K562 (cell line): ENCODE data around the gene RHOBTB3. TPM values are rescaled to one million over a fixed set of nuclear protein-coding genes. Genes with fewer than 3 reads are reported as not detected.

Experiments used
- CBX2 ChIP-seq: fragments of 200-600 bp; sonication (generic); IDR thresholded peaks from one replicate; pipeline ENCODE4 v1.6.1; 2012; ENCODE audit warnings: mild to moderate bottlenecking, low read length, inconsistent platforms; ENCODE audit not compliant: insufficient read depth, poor library complexity, severe bottlenecking
- CEBPB ChIP-seq: fragments of 450-650 bp; IDR thresholded peaks from 2 replicates; pipeline ENCODE4 v1.6.1; 2016; ENCODE audit warnings: missing genetic modification characterization, missing compliant biosample characterization
- CTCF ChIP-seq, 3 experiments: IDR thresholded peaks in 2 of 3; conservative IDR thresholded peaks in 1 of 3; 2 replicates each; pipeline ENCODE4 v1.5.1; 2011 to 2012; ENCODE audit warnings: low read length in 3 of 3, mild to moderate bottlenecking in 3 of 3, control low read depth in 2 of 3, improper control_type of control experiment in 1 of 3, inconsistent platforms in 1 of 3, low read depth in 1 of 3, mixed read lengths in 1 of 3, moderate library complexity in 1 of 3; ENCODE audit not compliant: insufficient read depth in 2 of 3
- HSF4 ChIP-seq: fragments of 250-450 bp; sonication (Bioruptor Pico); IDR thresholded peaks from 2 replicates; pipeline ENCODE4 v2.1.2; 2022; ENCODE audit warnings: mild to moderate bottlenecking, moderate library complexity, borderline replicate concordance
- ILK ChIP-seq: fragments of 450-650 bp; IDR thresholded peaks from 2 replicates; pipeline ENCODE4 v1.6.1; 2016; ENCODE audit warnings: missing genetic modification characterization, low read depth, mild to moderate bottlenecking, missing compliant biosample characterization, moderate library complexity, borderline replicate concordance
- KDM2B ChIP-seq: fragments of 250-450 bp; sonication (Bioruptor Pico); IDR thresholded peaks from 2 replicates; pipeline ENCODE4 v1.8.0; 2021; ENCODE audit warnings: mild to moderate bottlenecking, moderate library complexity
- MAFG ChIP-seq: fragments of 450-650 bp; conservative IDR thresholded peaks from 2 replicates; pipeline ENCODE4 v1.6.1; 2016; ENCODE audit warnings: missing genetic modification characterization, missing compliant biosample characterization
- NBN ChIP-seq: fragments of 450-650 bp; IDR thresholded peaks from 2 replicates; pipeline ENCODE4 v1.6.1; 2016; ENCODE audit warnings: low read depth, mild to moderate bottlenecking
- NFIX ChIP-seq: fragments of 250-450 bp; sonication (Bioruptor Pico); IDR thresholded peaks from 2 replicates; pipeline ENCODE4 v1.4.0; 2020; ENCODE audit warnings: low read depth, mild to moderate bottlenecking, moderate library complexity
- POLR2AphosphoS5 ChIP-seq: IDR thresholded peaks from 2 replicates; pipeline ENCODE4 v1.6.1; 2011; ENCODE audit warnings: mild to moderate bottlenecking, low read depth, low read length, moderate library complexity; ENCODE audit not compliant: control insufficient read depth, insufficient read depth
- SP1 ChIP-seq: sonication (generic); formaldehyde crosslinking; IDR thresholded peaks from 2 replicates; pipeline ENCODE4 v1.8.1; 2022; ENCODE audit warnings: mild to moderate bottlenecking, missing genetic modification reagents
- ZFPM2 ChIP-seq: fragments of 250-450 bp; sonication (Bioruptor Pico); IDR thresholded peaks from 2 replicates; pipeline ENCODE4 v1.5.1; 2022; ENCODE audit warnings: mild to moderate bottlenecking
- ZHX1 ChIP-seq: fragments of 150-350 bp; conservative IDR thresholded peaks from 2 replicates; pipeline ENCODE4 v1.6.1; 2014; ENCODE audit warnings: low read length
- polyA plus RNA-seq, 8 experiments: library from polyadenylated mRNA; depleted of rRNA in 4 of 8; stranded (reverse) in 5 of 8; unstranded in 3 of 8; fragments of >200 nt; fragmentation: Nextera tagmentation in 2 of 8; fragmentation: Illumina TruSeq in 1 of 8; extraction: Ambion mirVana in 2 of 8; extraction: Trizol in 1 of 8; gene quantifications; 2 replicates each; pipeline versions ENCODE4 v1.2.1 to v1.2.3, GENCODE V29; 2011 to 2014; ENCODE audit warnings: inconsistent platforms in 1 of 8, missing spikeins in 1 of 8
- total RNA-seq, 7 experiments: library from RNA; depleted of rRNA in 6 of 7; stranded (reverse); fragments of >200 nt in 6 of 7; fragmentation: Illumina TruSeq in 2 of 7; extraction: Trizol in 2 of 7; gene quantifications; 2 replicates each; pipeline versions ENCODE4 v1.2.1 to v1.2.3, GENCODE V29; 2011 to 2021; ENCODE audit warnings: low replicate concordance in 1 of 7
- TF ChIP-seq, protein P1 (sequence below): fragments of 250-450 bp; sonication (Bioruptor Pico); IDR thresholded peaks from 2 replicates; pipeline ENCODE4 v1.4.0; 2020; ENCODE audit warnings: borderline replicate concordance
- TF ChIP-seq, protein P2 (sequence below): fragments of 450-650 bp; IDR thresholded peaks from 2 replicates; pipeline ENCODE4 v1.6.1; 2014; ENCODE audit warnings: low read depth, mild to moderate bottlenecking, moderate library complexity, borderline replicate concordance

The RHOBTB3 gene
- total and polyA plus RNA-seq, 9 of the 15 experiments (the other 6 are each of a cell fraction or from before 2014, with no cell fraction given): 39.7 to 143 (median 115) TPM

GRCh38 chr5:95760273-95761191, 29.4 kb downstream of the RHOBTB3 start (continued):
- TF ChIP-seq CBX2 (no peak), ZFPM2 (CRISPR knock-in tag) (no peak), CEBPB (tag) (peak; percentile 50), HSF4 (CRISPR knock-in tag) (no peak), NFIX (CRISPR knock-in tag) (no peak), NBN (no peak), CTCF (IDR thresholded peaks at IDR 0.05 in 2 of 3, conservative IDR thresholded peaks at IDR 0.05 in 1 of 3; ENCODE audit: insufficient read depth in 2 of 3, low read depth in 1 of 3, low read length in 3 of 3) (no peak), KDM2B (CRISPR knock-in tag) (no peak), POLR2AphosphoS5 (peak; percentile 28; the same call in 1 of the 2 replicates), MAFG (no peak), ZHX1 (no peak), ILK (no peak), SP1 (no peak)
- TF ChIP-seq, protein P1, sequence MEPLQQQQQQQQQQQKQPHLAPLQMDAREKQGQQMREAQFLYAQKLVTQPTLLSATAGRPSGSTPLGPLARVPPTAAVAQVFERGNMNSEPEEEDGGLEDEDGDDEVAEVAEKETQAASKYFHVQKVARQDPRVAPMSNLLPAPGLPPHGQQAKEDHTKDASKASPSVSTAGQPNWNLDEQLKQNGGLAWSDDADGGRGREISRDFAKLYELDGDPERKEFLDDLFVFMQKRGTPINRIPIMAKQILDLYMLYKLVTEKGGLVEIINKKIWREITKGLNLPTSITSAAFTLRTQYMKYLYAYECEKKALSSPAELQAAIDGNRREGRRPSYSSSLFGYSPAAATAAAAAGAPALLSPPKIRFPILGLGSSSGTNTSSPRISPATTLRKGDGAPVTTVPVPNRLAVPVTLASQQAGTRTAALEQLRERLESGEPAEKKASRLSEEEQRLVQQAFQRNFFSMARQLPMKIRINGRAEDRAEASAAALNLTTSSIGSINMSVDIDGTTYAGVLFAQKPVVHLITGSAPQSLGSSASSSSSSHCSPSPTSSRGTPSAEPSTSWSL (CRISPR knock-in tag): no peak
- TF ChIP-seq, protein P2, sequence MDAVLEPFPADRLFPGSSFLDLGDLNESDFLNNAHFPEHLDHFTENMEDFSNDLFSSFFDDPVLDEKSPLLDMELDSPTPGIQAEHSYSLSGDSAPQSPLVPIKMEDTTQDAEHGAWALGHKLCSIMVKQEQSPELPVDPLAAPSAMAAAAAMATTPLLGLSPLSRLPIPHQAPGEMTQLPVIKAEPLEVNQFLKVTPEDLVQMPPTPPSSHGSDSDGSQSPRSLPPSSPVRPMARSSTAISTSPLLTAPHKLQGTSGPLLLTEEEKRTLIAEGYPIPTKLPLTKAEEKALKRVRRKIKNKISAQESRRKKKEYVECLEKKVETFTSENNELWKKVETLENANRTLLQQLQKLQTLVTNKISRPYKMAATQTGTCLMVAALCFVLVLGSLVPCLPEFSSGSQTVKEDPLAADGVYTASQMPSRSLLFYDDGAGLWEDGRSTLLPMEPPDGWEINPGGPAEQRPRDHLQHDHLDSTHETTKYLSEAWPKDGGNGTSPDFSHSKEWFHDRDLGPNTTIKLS: no peak
